Memory B cell (primary cell): ENCODE measurements around the gene AZIN2.
"Not testable (repeated sequence)": the region's sequence is repeated elsewhere in the genome, so short reads cannot be mapped to it uniquely, and the experiment has no call there.

Source experiments
- ATAC-seq: fragments of 150-1000 bp; cut with Tn5 transposase; 2 replicates; pipeline ENCODE4 v1.10.0; 2021; ENCODE audit warnings: low read depth, mild to moderate bottlenecking, moderate library complexity
- DNase-seq, 2 donors: peaks; one replicate each; pipeline ENCODE4 v3.0.0; 2022; ENCODE audit warnings: low spot score in 2 of 2
- H3K27ac Mint-ChIP-seq: one replicate; pipeline ENCODE4 v1.8.0; 2022; ENCODE audit warnings: mild to moderate bottlenecking, moderate library complexity, mixed read lengths
- H3K27me3 Mint-ChIP-seq: one replicate; pipeline ENCODE4 v1.8.0; 2022; ENCODE audit warnings: mixed read lengths
- H3K36me3 Mint-ChIP-seq: one replicate; pipeline ENCODE4 v1.8.0; 2022; ENCODE audit warnings: mild to moderate bottlenecking, mixed read lengths
- H3K4me1 Mint-ChIP-seq: one replicate; pipeline ENCODE4 v1.8.0; 2022; ENCODE audit warnings: mixed read lengths
- H3K4me3 Mint-ChIP-seq: one replicate; pipeline ENCODE4 v1.8.0; 2022; ENCODE audit warnings: mild to moderate bottlenecking, moderate library complexity, mixed read lengths
- H3K9me3 Mint-ChIP-seq: one replicate; pipeline ENCODE4 v1.8.0; 2022; ENCODE audit warnings: mixed read lengths

The AZIN2 gene

DNA sequence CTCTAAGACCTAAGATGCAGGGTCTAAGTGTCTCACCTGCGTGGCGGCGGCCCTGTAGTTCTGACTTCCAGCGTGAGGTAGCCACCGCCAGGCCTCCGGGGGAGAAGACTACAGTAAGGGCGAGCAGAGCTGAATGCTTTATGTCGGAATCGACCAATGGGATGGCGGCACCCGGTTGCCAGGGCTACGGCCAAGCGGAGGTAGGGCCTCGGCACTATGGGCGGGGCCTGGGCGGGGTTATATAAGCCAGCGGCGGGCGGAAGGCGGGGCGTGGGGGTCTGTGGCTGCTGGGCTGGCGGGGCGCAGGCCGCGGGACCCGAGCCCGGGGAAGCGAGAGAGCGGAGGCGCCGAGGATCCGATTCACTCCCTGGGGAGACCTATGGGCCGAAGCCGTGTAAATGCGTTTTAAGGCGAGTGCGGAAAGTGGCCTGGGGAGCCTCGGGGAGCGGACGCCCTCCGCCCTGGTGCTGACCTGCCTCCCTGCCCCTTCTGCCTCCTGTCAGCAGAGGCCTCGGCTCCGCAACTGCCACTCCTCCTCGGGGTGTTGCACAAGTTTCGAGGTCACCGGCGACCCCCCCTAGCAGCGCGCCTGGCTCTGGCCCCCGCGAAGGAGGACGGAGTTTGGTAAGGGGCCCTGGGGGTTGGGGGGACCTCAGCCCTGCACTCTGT, at the start of gene AZIN2:
AZIN2 (plus strand) TSS at position 269 of the 669 bp plus-strand sequence. CDS start 1,097 bp downstream, outside the sequence.
- Mint-ChIP-seq H3K27ac (peak within 1 kb of the TSS; percentile 72), H3K4me3 (peak within 1 kb of the TSS; percentile 85)

DNA sequence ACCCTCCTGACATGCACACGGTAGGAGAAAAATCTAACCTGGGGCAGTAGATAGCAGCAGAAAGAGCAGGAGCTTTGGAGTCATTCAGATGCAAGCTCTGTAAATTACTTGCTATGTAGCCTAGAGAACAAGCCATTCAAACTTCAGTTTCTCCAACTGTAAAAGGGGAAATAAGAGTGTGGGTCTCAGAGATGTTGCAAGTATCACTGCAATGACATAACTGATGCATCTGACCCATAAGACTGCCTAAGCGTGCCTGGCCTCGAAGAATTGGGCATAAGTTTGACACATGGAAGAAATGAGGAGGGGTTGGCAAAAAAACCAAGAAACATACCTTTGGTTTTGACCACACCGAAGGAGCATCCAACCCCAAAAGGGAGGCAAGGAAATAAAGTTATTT, 49.4 kb upstream of the AZIN2 start:
- no peaks in the 10 kb centered on the region for H3K27me3 Mint-ChIP-seq
- ATAC-seq (no peak), DNase-seq (no peak)
- H3K36me3 Mint-ChIP-seq, result peaks cover 24% of the 10 kb centered on the region
- no peak overlapping the region for H3K27ac Mint-ChIP-seq
- H3K9me3 Mint-ChIP-seq, result no peaks in the 10 kb centered on the region
- peaks cover 43% of the 10 kb centered on the region for H3K4me1 Mint-ChIP-seq
- H3K4me3 Mint-ChIP-seq, result no peak overlapping the region

More for the DNA sequence above, at the start of gene AZIN2:
- no peaks in the 10 kb centered on the region for H3K9me3 Mint-ChIP-seq
- H3K4me1 Mint-ChIP-seq, result peaks cover 22% of the 10 kb centered on the region
- no peaks in the 10 kb centered on the region for H3K27me3 Mint-ChIP-seq
- no peaks in the 10 kb centered on the region for H3K36me3 Mint-ChIP-seq
- ATAC-seq, result peak; percentile 100
- DNase-seq, result peak; percentile 93 to 94

DNA sequence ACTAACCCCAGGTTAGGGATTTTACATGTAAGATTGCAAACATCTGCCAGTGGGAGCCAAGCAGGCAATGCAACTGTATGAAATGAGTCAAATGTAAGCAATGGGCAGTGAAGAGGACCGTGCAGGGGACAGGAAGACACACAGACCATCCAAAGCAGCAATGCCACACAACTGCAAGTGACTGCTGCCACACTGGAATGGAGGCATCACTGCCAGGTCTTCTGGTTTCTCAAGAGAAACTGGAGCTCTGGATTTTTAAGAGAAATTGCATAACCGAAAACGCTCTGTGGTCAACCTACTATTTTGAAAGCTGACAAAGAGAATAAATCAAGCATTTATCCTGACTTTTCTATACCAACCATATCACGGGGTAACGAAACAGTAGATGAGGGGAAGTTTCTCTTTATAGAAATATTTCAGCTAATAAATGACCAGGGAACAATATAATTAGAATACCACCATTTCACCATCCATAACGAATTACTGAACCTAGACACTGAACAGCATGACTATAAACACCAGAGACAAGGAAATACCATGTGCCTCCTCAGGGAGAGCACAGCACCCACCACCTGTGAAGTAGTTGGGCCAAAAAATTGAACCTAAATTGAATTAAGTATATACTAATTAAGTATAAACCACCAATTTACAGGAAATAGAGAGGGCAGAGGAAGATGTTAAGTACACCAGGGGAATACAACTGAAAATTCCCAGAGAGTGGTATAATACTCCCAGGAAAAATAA, 48.7 kb upstream of the AZIN2 start:
- H3K27ac Mint-ChIP-seq, result no peak overlapping the region
- H3K36me3 Mint-ChIP-seq, result peaks cover 24% of the 10 kb centered on the region
- DNase-seq, result no peak
- no peaks in the 10 kb centered on the region for H3K27me3 Mint-ChIP-seq
- H3K4me1 Mint-ChIP-seq, result peaks cover 46% of the 10 kb centered on the region
- no peak overlapping the region for H3K4me3 Mint-ChIP-seq
- no peak for ATAC-seq
- no peaks in the 10 kb centered on the region for H3K9me3 Mint-ChIP-seq

DNA sequence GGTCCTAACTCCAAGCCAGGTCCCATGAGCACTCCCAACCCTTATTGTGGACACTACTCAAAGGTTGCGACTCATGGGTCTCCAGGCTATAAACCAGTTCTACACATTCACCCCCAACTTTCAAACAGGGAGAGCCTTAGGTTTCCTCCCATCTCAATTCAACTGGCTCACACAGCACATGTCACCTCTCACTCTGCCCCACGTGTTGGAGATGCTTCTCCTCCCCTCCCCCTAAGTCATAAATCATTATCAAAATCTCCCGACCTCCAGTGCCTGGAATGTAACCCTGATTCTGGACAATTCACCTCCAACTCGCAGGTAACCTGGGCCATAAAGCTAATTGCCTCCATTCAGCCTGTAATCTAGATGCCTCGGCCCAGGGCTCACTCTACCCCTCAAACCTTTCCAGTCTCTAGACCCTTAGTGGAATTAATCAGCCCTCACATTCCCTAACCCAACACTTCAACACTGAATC, 44.9 kb upstream of the AZIN2 start:
- H3K9me3 Mint-ChIP-seq, result no peaks in the 10 kb centered on the region
- peak overlapping the region; percentile 98 for H3K4me3 Mint-ChIP-seq
- peaks cover 12% of the 10 kb centered on the region for H3K36me3 Mint-ChIP-seq
- peak overlapping the region; percentile 75 for H3K27ac Mint-ChIP-seq
- no peaks in the 10 kb centered on the region for H3K27me3 Mint-ChIP-seq
- no peak for ATAC-seq
- DNase-seq, result no peak
- peaks cover 36% of the 10 kb centered on the region for H3K4me1 Mint-ChIP-seq

DNA sequence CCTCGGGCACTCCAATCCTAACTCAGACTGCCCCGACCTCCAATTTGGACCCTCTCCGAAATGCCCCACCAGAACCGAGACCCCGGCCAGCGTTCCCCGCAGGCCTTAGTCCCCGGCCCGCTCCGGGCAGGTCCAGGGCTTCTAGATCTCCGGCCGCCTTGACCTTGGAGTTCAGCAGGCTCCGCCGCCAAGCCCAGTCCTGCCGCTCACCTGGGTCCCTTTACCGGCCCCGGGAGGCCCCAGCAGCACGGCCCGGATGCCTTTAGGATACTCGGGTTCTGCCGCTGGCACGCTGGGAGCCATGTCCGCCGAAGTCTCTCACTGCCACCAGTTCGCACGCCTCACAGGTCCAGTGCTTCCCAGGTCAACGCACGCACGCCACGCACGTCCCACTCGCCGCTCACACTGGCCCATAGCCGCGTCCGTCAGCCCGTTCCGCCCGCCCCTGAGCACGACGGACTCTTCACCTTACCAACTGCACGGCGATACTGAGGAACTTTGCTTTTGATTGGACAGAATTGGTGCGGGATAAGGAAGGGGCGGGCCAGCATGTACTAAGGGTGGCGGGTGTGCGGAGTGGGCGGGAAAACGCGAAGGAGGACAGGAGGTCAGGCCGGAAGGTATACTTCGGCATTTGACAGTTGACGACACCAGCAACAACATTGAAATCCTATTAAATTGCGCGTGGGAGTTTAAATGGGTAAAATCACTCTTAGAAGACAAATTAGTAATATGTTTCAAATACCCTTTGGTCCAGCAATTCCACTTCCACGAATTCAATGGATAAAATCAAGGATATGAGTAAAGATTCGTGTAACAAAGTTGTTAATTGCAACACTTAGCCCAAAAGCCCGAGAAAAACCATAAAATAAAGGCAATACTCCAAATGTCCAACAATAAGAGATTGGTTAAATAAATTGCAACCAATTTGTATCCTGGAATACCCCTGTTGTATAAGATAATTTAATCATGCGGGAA, 44.1 kb upstream of the AZIN2 start, which contains the start of gene AK2:
AK2 (minus strand) TSS at position 358 of the 978 bp plus-strand sequence; CDS start at position 303, 55 bp downstream.
- Mint-ChIP-seq H3K4me3 (peak within 1 kb of the TSS; percentile 98), H3K4me1 (peaks cover 29% of the 10 kb centered on the region), H3K27ac (peak within 1 kb of the TSS; percentile 75), H3K36me3 (peaks cover 7% of the 10 kb centered on the region), H3K9me3 (no peaks in the 10 kb centered on the region), H3K27me3 (no peaks in the 10 kb centered on the region)
- peak; percentile 76 to 84 for DNase-seq
- ATAC-seq, result peak; percentile 99

DNA sequence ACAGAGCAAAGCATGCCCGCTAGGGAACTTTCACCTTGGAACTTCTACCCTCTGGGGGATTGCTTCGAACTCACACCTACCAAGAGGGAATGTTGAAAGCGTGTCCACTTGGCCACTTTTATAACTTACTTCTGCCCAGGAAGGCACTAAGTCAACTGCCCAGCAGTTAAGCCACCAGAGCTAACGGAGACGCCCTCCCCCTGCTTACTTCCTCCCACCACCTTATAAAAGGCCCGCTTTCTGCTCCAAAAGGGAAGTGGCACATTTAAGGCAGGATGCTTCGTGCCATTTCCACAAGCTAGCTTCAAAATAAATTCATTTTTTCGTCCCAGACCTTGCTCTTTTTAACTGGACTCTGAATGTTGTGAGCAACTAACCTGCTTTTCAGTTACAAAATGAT, 41.1 kb upstream of the AZIN2 start:
- DNase-seq (no peak), ATAC-seq (no peak)
- no peaks in the 10 kb centered on the region for H3K36me3 Mint-ChIP-seq
- H3K4me1 Mint-ChIP-seq, result peaks cover 17% of the 10 kb centered on the region
- no peak overlapping the region for H3K27ac Mint-ChIP-seq
- no peaks in the 10 kb centered on the region for H3K9me3 Mint-ChIP-seq
- no peak overlapping the region for H3K4me3 Mint-ChIP-seq
- H3K27me3 Mint-ChIP-seq, result no peaks in the 10 kb centered on the region

DNA sequence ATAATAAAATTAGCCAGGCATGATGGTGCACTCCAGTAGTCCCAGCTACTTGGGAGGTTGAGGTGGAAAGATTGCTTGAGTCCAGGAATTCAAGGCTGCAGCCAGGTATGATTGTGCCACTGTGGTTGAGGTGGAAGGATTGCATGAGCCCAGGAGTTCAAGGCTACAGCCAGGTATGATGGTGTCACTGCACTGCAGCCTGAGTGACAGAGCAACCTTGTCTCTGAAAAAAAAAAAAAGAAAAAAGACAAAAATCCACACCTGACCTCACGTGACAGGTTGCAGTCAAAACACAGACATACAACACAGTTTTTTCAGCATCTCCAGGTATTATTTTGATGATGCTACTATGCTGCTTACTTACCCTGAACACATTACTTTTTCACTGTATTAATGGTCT, 39.9 kb upstream of the AZIN2 start:
- no peaks in the 10 kb centered on the region for H3K36me3 Mint-ChIP-seq
- no peak overlapping the region for H3K4me3 Mint-ChIP-seq
- no peaks in the 10 kb centered on the region for H3K27me3 Mint-ChIP-seq
- no peak overlapping the region for H3K27ac Mint-ChIP-seq
- ATAC-seq, result no peak
- no peak for DNase-seq
- peaks cover 10% of the 10 kb centered on the region for H3K4me1 Mint-ChIP-seq
- H3K9me3 Mint-ChIP-seq, result no peaks in the 10 kb centered on the region

DNA sequence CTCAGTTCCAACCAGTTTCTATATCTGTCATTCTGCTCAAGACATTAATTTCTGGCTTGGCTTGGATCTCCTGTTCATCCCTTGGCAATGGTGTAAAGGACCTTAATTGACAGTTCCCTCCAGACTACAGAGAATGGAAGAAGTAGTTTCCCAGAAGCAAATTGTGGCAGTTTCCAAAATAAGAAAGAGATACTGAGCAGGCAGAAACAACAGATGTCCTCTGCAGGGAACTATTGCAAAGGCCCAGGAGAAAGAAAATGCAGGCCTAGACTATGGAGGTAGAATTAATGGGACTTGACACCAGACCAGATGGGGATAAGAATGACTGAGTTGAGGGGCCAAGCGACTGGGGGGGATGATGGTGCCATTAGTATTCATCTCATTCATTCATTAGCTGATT, 38.1 kb upstream of the AZIN2 start:
- Mint-ChIP-seq H3K27me3 (no peaks in the 10 kb centered on the region), H3K4me1 (no peaks in the 10 kb centered on the region), H3K36me3 (no peaks in the 10 kb centered on the region), H3K27ac (no peak overlapping the region), H3K4me3 (no peak overlapping the region), H3K9me3 (no peaks in the 10 kb centered on the region)
- DNase-seq, result no peak
- ATAC-seq, result no peak

DNA sequence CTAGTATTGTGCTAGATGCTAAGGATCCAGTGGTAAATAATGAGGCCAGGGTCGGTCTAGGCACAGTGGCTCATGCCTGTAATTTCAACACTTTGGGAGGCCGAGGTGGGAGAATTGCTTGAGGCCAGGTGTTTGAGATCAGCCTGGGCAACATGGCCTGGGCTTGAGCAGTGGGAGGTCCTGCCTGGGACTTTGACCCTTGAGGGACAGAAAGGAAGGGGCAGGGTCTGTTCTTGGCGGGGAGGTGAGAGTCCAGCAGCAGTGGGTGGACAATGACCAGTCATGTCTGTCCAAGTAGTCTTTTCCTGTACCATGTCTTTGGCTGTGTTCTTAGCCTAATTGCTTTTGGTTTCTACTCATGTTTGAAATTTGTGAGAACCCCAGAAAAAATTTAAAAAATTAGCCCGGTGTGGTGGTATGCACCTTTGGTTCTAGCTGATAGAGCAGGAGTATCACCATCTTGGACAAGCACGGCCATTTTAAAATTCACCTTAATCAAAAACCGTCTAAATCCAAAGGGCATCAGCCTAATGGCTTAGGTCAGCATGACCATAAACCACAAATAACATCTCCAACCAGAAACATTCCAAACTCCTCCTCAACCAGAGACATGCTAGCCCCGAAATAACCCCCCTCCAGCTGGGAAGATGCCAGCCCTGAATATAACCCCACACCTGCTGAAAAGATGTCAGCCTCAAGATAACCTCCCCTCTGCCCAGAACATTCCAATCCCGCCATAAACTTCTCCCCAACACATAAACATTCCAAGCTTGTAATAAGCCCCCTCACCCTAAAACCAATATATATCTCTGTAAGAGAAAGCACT, 37.5 kb upstream of the AZIN2 start:
- H3K36me3 Mint-ChIP-seq, result no peaks in the 10 kb centered on the region
- no peak for ATAC-seq

DNA sequence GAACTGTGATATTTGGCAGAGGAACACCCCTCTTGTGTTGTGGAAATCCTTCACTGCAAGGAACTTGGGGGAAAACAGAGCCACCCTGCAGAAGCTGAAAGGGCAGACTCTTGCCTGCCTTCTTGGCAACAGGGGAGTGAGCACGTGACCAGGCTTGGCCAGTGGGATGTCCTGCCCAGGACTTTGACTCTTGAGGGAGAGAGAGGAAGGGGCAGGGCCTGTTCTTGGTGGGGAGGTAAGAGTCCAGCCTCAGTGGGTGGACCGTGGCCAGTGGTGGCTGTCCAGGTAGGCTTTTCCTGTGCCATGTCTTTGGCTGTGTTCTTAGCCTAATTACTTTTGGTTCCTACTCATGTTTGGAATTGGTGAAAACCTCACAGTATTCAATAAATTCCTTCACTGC, 35.7 kb upstream of the AZIN2 start:
- Mint-ChIP-seq H3K4me3 (no peak overlapping the region), H3K27ac (no peak overlapping the region), H3K27me3 (peaks cover 3% of the 10 kb centered on the region), H3K9me3 (no peaks in the 10 kb centered on the region), H3K4me1 (no peaks in the 10 kb centered on the region), H3K36me3 (no peaks in the 10 kb centered on the region)
- no peak for DNase-seq
- no peak for ATAC-seq

More for the DNA sequence above, 37.5 kb upstream of the AZIN2 start:
- Mint-ChIP-seq H3K4me3 (no peak overlapping the region), H3K27me3 (peaks cover 1% of the 10 kb centered on the region), H3K9me3 (no peaks in the 10 kb centered on the region), H3K27ac (no peak overlapping the region), H3K4me1 (no peaks in the 10 kb centered on the region)
- DNase-seq, result no peak

DNA sequence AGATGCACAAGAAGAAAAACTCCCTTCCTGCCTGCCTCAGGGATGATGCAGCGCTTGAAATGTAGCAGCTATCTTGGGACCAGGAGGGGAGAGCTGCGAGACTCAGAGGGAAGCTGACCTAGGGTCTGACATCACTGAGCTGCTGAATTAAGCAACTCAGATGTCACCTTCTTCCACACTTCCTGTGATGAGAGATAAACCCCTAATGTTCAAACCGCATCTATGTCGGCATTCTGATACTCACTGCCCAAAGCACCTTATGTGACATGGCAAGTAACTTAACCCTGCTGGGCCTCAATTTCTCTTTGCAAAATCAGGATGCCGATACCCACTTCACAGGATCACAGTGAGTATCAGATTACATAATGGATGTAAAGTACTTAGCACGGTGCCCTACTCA, 35.1 kb upstream of the AZIN2 start:
- H3K27me3 Mint-ChIP-seq, result peaks cover 3% of the 10 kb centered on the region
- H3K9me3 Mint-ChIP-seq, result peaks cover 3% of the 10 kb centered on the region
- peaks cover 2% of the 10 kb centered on the region for H3K36me3 Mint-ChIP-seq
- no peaks in the 10 kb centered on the region for H3K4me1 Mint-ChIP-seq
- H3K27ac Mint-ChIP-seq, result no peak overlapping the region
- no peak for DNase-seq
- H3K4me3 Mint-ChIP-seq, result no peak overlapping the region
- ATAC-seq, result no peak

DNA sequence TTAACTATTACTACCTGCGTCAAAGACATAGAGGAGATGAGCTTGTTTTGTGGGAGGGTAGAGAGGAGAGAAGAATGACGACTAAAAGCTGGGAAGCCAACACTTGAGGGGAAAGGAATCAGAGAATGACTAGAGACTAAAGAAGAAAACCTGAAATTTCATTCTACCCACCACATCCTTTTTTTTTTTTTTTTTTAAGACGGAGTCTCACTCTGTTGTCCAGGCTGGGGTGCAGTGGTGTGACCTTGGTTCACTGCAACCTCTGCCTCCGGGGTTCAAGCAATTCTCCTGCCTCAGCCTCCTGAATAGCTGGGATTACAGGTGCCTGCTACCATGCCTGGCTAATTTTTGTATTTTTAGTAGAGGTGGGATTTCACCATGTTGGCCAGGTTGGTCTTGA, 34.7 kb upstream of the AZIN2 start:
- not testable (repeated sequence) for H3K27ac Mint-ChIP-seq, H3K4me1 Mint-ChIP-seq, H3K27me3 Mint-ChIP-seq, H3K9me3 Mint-ChIP-seq, ATAC-seq, DNase-seq, H3K4me3 Mint-ChIP-seq, H3K36me3 Mint-ChIP-seq

DNA sequence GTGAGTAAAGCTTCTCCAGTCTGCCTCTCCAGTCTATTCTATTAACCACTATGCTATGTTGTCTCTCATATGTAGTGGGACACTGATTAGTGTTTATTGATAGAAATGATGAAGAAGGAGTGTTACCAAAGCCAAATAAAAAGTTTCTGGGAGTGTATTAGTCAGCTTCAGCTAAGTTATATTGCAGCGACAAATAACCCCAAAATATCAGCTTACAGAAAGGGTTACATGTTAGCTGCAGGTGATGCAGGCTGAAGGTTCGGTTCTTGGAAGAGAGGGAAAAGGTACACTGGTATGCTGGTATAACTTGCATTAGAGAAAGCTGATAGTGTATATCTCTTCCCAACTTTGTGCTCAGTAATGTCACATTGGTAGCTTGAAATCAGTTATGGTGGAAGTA, 33.7 kb upstream of the AZIN2 start:
- Mint-ChIP-seq H3K4me1 (no peaks in the 10 kb centered on the region), H3K27ac (no peak overlapping the region), H3K4me3 (no peak overlapping the region), H3K9me3 (peaks cover 3% of the 10 kb centered on the region), H3K27me3 (peaks cover 3% of the 10 kb centered on the region), H3K36me3 (peaks cover 2% of the 10 kb centered on the region)
- ATAC-seq (no peak), DNase-seq (no peak)
